Activated CD8-positive, alpha-beta memory T cell treated with anti-CD3 and anti-CD28 coated beads, Interleukin-2, amount 50 U/mL, for 24 hours (primary cell): ENCODE measurements around the gene C11orf91.
"Not testable (repeated sequence)": the region's sequence is repeated elsewhere in the genome, so short reads cannot be mapped to it uniquely, and the experiment has no call there.

ENCODE experiments used
- DNase-seq: peaks from one replicate; pipeline ENCODE4 v3.0.0-alpha.2; 2020; ENCODE audit errors: extremely low read depth

C11orf91 gene

GRCh38 chr11:33721984-33722383, 21.4 kb upstream of the C11orf91 start:
- DNase-seq = no peak

- DNase-seq = no peak
These were observed 20.8 kb upstream of the C11orf91 start for GRCh38 chr11:33721426-33721825.

DNA sequence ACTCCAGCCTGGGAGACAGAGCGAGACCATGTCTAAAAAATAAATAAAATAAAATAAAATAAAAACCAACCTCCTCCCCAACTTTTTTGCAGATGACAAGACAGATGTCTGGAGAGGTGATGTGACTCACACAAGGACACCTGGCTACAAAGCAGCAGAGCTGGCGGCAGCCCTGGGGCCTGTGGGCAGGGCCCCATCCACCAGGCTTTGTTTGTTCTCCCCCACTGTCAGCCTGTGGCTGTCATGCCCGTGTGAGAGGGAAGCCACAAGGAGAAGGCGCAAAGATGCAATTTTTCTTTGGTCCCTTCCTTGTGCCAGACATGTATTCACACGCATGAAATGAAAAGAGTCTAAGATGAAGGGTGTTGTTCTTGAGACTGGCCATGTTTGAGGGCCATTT, 19.0 kb upstream of the C11orf91 start:
- no peak for DNase-seq

- no peak for DNase-seq
These were observed 17.8 kb upstream of the C11orf91 start for GRCh38 chr11:33718440-33718839.

GRCh38 chr11:33716243-33716642, 15.6 kb upstream of the C11orf91 start:
- DNase-seq = no peak

- no peak for DNase-seq
These were observed 13.3 kb upstream of the C11orf91 start for GRCh38 chr11:33713856-33714398.

- no peak for DNase-seq
These were observed 12.7 kb upstream of the C11orf91 start for GRCh38 chr11:33713151-33713855.

- DNase-seq = no peak
These were observed 11.8 kb upstream of the C11orf91 start for GRCh38 chr11:33712436-33712835.

GRCh38 chr11:33709466-33709865, 8.8 kb upstream of the C11orf91 start:
- DNase-seq = no peak

GRCh38 chr11:33708985-33709384, 8.4 kb upstream of the C11orf91 start:
- no peak for DNase-seq

GRCh38 chr11:33707831-33708230, 7.2 kb upstream of the C11orf91 start:
- DNase-seq = not testable (repeated sequence)

GRCh38 chr11:33706966-33707365, 6.3 kb upstream of the C11orf91 start:
- DNase-seq = no peak

GRCh38 chr11:33706546-33706945, 5.9 kb upstream of the C11orf91 start:
- no peak for DNase-seq

- no peak for DNase-seq
These were observed 3.8 kb upstream of the C11orf91 start for GRCh38 chr11:33704240-33705002.

DNA sequence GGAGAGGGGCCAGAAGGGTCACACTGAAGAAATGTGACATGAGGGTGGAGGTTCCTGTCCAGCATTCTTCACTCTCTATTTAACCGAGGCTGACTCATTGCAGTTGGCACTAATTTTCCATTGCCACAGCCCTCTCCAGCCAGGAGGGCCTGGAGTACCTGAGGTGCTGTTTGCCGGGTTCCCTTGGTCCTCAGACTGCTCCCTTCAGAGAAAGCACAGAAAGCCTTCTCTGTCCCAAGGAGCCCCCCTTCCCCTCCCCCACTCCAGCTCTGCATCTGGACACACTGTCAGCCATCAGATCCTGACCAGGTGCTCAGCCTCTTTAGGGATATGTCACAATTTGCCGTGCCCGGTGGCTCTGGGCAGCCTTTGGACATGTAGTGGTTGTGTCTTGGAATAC, 3.2 kb upstream of the C11orf91 start:
- DNase-seq = no peak

GRCh38 chr11:33703234-33703633, 2.6 kb upstream of the C11orf91 start:
- DNase-seq = no peak

DNA sequence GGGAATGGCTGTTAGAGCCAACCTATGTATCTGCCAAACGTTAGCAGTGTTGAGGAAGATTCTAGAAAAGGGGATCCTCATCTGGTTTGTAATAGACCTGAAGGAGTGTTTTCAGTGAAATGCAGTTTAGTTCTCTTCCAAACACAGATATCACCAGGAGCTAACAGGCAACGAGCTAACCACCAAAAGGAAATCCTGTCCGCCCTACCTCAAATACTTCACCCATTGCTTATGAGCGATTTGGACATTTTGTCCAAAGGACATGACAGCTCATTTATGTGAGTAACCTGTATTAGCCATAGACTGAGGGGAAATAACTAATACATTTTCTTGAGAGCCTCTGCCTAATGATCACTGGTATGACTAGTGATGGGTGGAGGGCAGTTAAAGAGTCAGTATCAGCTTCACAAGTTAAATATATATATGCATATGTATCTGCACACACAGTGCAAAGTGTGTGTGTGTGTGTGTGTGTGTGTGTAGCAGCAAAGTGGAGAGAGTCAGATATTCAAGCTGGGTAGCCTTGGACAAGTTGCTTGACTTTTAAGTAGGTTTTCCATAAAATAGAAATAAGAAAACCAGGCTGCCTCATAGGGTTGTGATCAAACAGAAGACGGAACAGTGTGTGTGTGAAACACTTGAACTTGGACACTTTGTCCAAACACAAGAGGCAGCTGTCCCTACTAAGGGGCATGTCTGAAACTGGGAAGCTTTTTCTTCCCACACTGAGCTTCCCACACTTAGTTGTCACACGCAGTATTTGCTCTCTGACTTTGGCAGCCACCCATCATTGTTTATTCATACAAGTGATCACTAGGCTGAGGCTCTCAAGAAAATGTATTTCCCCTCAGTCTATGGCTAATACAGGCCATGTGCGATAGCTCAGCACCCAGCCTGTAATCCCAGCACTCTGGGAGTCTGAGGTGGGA, 940 bp upstream of the C11orf91 start:
- no peak for DNase-seq

DNA sequence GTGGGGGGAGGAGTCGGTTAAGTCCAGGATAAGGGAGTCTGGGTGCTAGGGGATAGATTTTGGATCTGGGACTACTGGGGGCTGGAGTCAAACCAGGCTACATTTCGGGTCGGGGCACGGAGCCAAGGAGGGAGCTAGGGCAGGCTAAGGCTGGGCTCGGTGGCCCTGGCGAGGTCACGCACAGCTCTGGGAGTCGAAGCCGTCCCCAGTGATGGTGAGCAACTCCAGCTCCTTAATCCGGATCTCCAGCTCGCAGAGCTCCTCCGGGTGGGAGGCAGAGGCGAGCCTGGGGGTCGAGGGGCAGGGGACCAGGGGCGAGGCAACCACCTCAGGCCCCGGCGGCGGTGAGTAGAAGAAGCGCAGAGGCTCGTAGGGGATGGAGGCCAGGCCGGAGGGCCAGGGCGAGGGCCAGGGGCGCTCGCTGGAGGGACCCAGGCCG, 544 bp downstream of the C11orf91 start:
- no peak for DNase-seq

GRCh38 chr11:33699515-33700062, 1.0 kb downstream of the C11orf91 start:
- no peak for DNase-seq

DNA sequence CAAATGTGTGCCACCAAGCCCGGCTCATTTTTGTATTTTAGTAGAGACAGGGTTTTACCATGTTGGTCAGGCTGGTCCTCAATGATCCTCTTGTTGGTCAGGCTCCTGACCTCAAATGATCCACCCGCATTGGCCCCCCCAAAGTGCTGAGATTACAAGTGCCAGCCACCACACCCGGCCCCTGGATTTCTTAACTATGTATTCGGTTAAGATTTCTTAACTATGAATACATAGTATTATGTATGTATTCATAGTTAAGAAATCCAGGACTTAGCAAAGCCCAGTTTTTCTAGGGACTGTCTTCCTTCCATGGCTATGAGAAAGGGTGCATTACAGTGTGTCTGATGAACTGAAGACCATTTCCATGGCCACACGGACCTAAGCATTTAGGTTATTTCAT, 1.7 kb downstream of the C11orf91 start:
- no peak for DNase-seq

DNA sequence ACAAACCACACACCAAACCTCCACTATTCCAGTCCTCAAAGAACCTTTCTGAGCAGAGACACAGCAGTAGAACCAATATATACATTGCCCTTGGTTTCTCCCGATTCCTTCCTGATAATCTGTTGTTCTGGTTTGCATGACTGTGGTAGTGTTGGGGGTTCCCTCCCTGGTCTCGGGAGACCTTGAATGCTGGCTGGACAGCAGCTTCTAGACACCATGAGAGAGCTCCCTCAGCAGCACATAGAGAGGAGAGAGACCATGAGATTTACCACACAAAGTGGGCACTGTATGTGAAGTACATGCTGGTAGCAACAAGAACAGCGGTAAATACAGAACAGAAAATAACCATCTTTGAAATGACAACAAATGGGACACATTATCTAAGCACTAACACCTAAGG, 2.6 kb downstream of the C11orf91 start:
- DNase-seq = no peak
